Measurements from ENCODE around the gene MED13. TPM values are rescaled to one million over a fixed set of nuclear protein-coding genes. Genes with fewer than 3 reads are reported as not detected.

MED13 gene
- total RNA-seq, 2 donors from 2014 or later = 61.9 to 77.5 TPM

DNA sequence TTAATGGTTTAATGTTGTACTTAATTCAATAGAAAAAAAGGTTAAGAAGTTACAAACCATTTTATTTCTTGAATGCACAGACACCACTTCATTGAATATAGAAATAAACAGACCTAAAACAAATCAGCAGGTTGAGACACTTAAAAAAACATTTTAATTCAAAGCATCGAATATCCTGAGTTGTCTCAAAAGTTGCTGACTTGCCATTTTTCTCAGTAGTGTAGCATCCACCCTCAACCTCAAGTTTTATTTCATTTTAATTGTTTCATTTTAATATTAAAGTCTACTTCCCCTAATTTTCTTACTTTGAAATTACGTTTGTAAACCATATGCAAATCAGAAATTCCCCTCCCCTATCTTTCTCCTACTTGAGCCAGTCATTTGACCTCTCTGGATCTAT, 5.8 kb upstream of the MED13 start:
- Histone ChIP-seq H3K4me3 (no peak overlapping the region), H3K27me3 (no peaks in the 10 kb centered on the region), H3K4me1 (no peaks in the 10 kb centered on the region), H3K9ac (ENCODE audit: low read depth in 2 of 2, low read length in 2 of 2) (no peak overlapping the region), H3K9me3 (no peaks in the 10 kb centered on the region), H3K27ac (no peak overlapping the region), H3K36me3 (no peaks in the 10 kb centered on the region)
- intact Hi-C loops (cut with DNase I) = no loop called here
- DNase-seq = no peak
- TF ChIP-seq, protein P1, sequence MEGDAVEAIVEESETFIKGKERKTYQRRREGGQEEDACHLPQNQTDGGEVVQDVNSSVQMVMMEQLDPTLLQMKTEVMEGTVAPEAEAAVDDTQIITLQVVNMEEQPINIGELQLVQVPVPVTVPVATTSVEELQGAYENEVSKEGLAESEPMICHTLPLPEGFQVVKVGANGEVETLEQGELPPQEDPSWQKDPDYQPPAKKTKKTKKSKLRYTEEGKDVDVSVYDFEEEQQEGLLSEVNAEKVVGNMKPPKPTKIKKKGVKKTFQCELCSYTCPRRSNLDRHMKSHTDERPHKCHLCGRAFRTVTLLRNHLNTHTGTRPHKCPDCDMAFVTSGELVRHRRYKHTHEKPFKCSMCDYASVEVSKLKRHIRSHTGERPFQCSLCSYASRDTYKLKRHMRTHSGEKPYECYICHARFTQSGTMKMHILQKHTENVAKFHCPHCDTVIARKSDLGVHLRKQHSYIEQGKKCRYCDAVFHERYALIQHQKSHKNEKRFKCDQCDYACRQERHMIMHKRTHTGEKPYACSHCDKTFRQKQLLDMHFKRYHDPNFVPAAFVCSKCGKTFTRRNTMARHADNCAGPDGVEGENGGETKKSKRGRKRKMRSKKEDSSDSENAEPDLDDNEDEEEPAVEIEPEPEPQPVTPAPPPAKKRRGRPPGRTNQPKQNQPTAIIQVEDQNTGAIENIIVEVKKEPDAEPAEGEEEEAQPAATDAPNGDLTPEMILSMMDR (IDR thresholded peaks at IDR 0.05) = no peak

DNA sequence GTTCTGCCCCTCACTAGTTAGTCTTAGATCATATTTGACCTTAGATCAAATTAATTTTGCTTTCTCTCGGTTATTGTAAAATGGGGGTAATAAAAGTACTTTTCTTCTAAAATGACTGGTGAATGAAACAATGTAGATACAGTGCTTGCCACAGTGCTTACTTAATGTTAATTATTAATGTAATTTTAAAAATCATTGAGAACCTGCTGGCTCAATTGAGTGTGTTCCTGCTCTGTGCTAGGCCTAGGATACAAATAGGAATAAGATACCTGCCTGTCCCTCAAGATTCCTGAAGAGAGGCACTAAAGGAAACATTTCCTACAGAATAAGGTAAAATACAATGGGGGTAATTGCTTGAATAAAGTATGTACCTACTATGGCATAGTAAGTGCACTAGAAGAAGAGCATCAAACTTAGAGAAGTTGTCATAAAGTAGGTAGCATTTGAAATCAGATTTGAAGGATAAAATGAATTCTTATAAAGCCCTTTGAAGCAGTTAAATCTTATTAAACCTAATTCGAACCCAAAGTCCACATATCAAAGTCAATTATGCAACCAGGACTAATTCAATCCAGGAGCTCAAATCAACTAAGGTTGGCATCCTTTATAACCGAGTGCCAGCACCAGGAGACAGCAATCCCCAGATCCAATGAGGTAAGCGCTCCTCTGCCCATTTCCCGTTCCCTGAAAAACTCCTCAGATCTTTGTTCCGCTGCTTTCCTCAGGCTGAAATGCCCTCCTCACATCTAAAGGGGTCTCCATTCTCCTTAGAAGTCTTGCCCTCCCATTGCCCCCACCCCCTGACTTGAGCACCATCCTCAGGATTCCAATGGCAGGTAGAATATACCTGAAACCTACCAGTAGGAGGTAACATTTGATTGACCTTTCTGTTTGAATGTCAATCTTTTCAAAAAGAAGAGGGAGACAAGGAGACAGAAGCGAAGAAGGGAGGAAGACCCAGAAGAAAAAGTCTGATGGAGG, 2.4 kb upstream of the MED13 start:
- no peaks in the 10 kb centered on the region for H3K27me3 ChIP-seq
- no peak overlapping the region for H3K4me3 ChIP-seq
- no peaks in the 10 kb centered on the region for H3K4me1 ChIP-seq
- no peak overlapping the region for H3K9ac ChIP-seq (ENCODE audit: low read depth in 2 of 2, low read length in 2 of 2)
- DNase-seq = no peak
- intact Hi-C loops (cut with DNase I) = no loop called here
- no peaks in the 10 kb centered on the region for H3K9me3 ChIP-seq
- TF ChIP-seq, protein P1 (IDR thresholded peaks at IDR 0.05) = no peak
- H3K27ac ChIP-seq = no peak overlapping the region
- no peaks in the 10 kb centered on the region for H3K36me3 ChIP-seq

DNA sequence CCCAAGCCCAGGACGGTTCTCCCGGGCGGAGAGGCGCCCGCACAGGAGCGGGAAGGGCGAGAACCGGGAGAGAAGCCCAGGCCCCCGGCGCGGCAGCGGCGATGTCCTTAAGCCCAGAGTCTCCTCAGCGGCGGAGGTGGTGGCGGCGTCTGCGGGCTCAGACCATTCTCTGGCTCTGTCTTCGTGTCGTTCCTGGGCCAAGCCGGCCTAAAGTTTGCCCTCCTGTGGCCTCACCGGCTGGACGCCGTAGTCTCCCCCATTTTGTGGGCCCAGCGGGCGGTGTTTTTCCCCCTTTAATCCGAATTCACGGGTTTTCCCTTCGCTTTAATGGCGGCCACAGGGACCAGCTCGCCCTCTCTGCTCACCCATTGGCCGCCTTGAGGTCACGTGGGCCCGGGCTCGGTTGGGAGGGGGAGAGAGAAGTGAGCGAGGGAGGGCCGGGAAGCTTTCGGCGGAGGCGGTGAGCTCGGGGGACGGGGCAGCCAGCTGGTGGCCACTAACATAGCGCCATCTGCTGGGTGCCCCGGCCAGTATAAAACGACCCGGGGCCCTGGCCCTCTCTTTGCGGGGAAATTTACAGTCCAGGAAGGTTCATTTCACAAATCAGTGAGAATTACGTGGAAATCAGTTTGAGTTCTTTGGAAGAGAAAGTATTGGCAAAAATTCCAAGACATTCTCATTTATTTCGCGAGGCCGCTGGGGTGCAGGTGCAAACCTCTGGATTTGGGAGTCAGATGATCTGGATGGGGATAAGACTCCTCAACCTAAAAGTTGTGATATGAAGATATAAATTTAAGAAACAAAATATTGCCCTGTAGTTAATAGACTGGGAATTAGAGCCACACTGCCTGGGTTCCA, 762 bp upstream of the MED13 start:
- intact Hi-C loops (cut with DNase I) = no loop called here
- H3K9me3 ChIP-seq = no peaks in the 10 kb centered on the region
- peak overlapping the region; percentile 82 for H3K4me3 ChIP-seq
- H3K27ac ChIP-seq = peak overlapping the region; percentile 98
- TF ChIP-seq, protein P1 (IDR thresholded peaks at IDR 0.05) = peak; percentile 89
- peak; percentile 99 for DNase-seq
- no peaks in the 10 kb centered on the region for H3K27me3 ChIP-seq
- no peaks in the 10 kb centered on the region for H3K36me3 ChIP-seq
- H3K9ac ChIP-seq (ENCODE audit: low read depth in 2 of 2, low read length in 2 of 2) = peak overlapping the region; percentile 91 to 96
- no peaks in the 10 kb centered on the region for H3K4me1 ChIP-seq

DNA sequence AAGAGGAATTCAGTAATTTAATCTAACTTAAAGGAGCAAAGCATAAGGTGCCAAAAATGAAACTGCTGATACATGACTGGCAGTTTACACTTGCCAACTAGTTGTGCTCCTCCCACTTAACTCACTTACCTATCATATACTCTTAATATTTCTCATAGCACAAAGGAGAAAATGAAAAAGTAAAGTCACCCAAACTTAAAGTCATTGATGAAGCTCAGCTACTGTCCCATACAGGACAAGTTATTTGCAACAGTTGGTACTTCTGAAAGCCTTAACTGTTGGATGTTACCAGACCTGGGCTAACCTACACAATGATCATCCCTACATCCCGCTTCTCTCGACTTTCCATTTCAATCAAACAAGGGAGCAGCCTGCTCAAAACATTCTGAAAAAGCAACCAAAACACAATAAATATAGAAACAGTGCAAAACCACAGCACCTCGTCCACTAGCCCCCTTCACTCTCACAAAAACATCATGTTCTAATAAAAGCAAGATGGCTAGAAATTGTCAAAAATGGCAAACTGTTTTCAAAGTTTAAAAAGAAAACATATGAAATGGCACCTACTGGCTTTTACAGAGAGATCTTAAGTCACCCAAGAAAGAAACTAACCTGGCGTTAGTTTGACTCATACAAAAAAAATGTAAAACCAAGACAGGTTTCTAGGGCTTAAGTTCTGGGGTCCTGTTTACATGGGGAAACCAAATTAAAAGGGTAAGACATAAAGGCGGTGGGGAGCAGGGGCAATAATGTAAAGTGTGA, 868 bp downstream of the MED13 start:
- Histone ChIP-seq H3K27me3 (no peaks in the 10 kb centered on the region), H3K4me1 (no peaks in the 10 kb centered on the region), H3K9ac (ENCODE audit: low read depth in 2 of 2, low read length in 2 of 2) (peak overlapping the region; percentile 29 to 82), H3K4me3 (peak overlapping the region; percentile 82), H3K36me3 (no peaks in the 10 kb centered on the region), H3K9me3 (no peaks in the 10 kb centered on the region), H3K27ac (peak overlapping the region; percentile 82)
- intact Hi-C loops (cut with DNase I) = no loop called here
- TF ChIP-seq, protein P1 (IDR thresholded peaks at IDR 0.05) = no peak
- DNase-seq = no peak

DNA sequence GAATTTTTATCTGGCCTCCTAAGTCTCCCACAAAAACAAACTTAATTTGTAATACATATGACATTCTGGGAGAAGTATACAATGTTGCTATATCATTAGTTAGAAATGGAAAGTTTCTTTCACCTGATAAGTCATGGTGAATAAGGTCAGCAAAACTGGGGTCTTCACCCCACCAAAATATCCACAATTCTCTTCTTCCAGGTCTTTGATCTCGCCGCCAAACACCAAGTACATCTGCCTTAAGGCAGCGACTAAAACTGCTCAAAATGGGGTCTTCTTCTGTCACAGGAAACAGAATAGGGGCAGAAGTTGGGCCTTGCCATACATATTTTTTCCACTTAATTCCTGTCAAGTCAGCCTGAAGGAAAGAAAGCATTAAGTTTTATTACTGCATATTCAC, 2.1 kb downstream of the MED13 start:
- TF ChIP-seq, protein P1 (IDR thresholded peaks at IDR 0.05) = no peak
- H3K27me3 ChIP-seq = no peaks in the 10 kb centered on the region
- no peak overlapping the region for H3K27ac ChIP-seq
- no peak for DNase-seq
- no peaks in the 10 kb centered on the region for H3K9me3 ChIP-seq
- H3K36me3 ChIP-seq = no peaks in the 10 kb centered on the region
- intact Hi-C loops (cut with DNase I) = no loop called here
- H3K9ac ChIP-seq (ENCODE audit: low read depth in 2 of 2, low read length in 2 of 2) = no peak overlapping the region
- no peaks in the 10 kb centered on the region for H3K4me1 ChIP-seq
- peak overlapping the region; percentile 82 for H3K4me3 ChIP-seq
